ENCODE results near the gene SERPINB10. TPM values are rescaled to one million over a fixed set of nuclear protein-coding genes. Genes with fewer than 3 reads are reported as not detected.

SERPINB10 gene
- total RNA-seq, 4 donors from 2014 or later: 0.22 TPM; not detected in 3

- Histone ChIP-seq H3K4me1 (no peaks in the 10 kb centered on the region), H3K27ac (no peak overlapping the region), H3K36me3 (no peaks in the 10 kb centered on the region), H3K4me3 (no peak overlapping the region), H3K27me3 (no peaks in the 10 kb centered on the region), H3K9me3 (no peaks in the 10 kb centered on the region)
- TF ChIP-seq CTCF (IDR thresholded peaks at IDR 0.05) (no peak), POLR2A (IDR thresholded peaks at IDR 0.05) (no peak), EP300 (IDR thresholded peaks at IDR 0.05) (no peak)
- no peak for DNase-seq (ENCODE audit: low spot score in 2 of 2)
- 35 to 45% methylated on average over 4 of the region's 4 CpGs for WGBS, 2 donors
Measured at GRCh38 chr18:63897072-63897471, 10.7 kb upstream of the SERPINB10 start.

- TF ChIP-seq POLR2A (IDR thresholded peaks at IDR 0.05): no peak
- TF ChIP-seq EP300 (IDR thresholded peaks at IDR 0.05): no peak
- no peak for TF ChIP-seq CTCF (IDR thresholded peaks at IDR 0.05)
- no peak for DNase-seq (ENCODE audit: low spot score in 2 of 2)
- H3K9me3 ChIP-seq: no peaks in the 10 kb centered on the region
- H3K36me3 ChIP-seq: no peaks in the 10 kb centered on the region
- no peaks in the 10 kb centered on the region for H3K4me1 ChIP-seq
- H3K4me3 ChIP-seq: no peak overlapping the region
- H3K27me3 ChIP-seq: no peaks in the 10 kb centered on the region
- H3K27ac ChIP-seq: no peak overlapping the region
Measured at GRCh38 chr18:63899206-63899605, 8.6 kb upstream of the SERPINB10 start.

GRCh38 chr18:63903851-63904570 lies 3.7 kb upstream of the SERPINB10 start:
- H3K4me3 ChIP-seq: no peak overlapping the region
- H3K27me3 ChIP-seq: no peaks in the 10 kb centered on the region
- DNase-seq (ENCODE audit: low spot score in 2 of 2): no peak
- H3K9me3 ChIP-seq: no peaks in the 10 kb centered on the region
- WGBS, 2 donors: 89 to 100% methylated on average over 1 of the region's 1 CpG
- TF ChIP-seq CTCF (IDR thresholded peaks at IDR 0.05): no peak
- H3K27ac ChIP-seq: no peak overlapping the region
- no peaks in the 10 kb centered on the region for H3K4me1 ChIP-seq
- H3K36me3 ChIP-seq: no peaks in the 10 kb centered on the region

- no peaks in the 10 kb centered on the region for H3K4me1 ChIP-seq
- H3K4me3 ChIP-seq: no peak overlapping the region
- no peaks in the 10 kb centered on the region for H3K9me3 ChIP-seq
- DNase-seq (ENCODE audit: low spot score in 2 of 2): no peak
- no peaks in the 10 kb centered on the region for H3K36me3 ChIP-seq
- no peak overlapping the region for H3K27ac ChIP-seq
- no peaks in the 10 kb centered on the region for H3K27me3 ChIP-seq
- 66 to 73% methylated on average over 1 of the region's 1 CpG for WGBS, 2 donors
- TF ChIP-seq EP300 (IDR thresholded peaks at IDR 0.05) (no peak), CTCF (IDR thresholded peaks at IDR 0.05) (no peak), POLR2A (IDR thresholded peaks at IDR 0.05) (no peak)
Measured at GRCh38 chr18:63904694-63905093, 3.1 kb upstream of the SERPINB10 start.

GRCh38 chr18:63905361-63905760 lies 2.4 kb upstream of the SERPINB10 start:
- no peak for DNase-seq (ENCODE audit: low spot score in 2 of 2)
- Histone ChIP-seq H3K27ac (no peak overlapping the region), H3K36me3 (no peaks in the 10 kb centered on the region), H3K4me1 (no peaks in the 10 kb centered on the region), H3K4me3 (no peak overlapping the region), H3K9me3 (no peaks in the 10 kb centered on the region), H3K27me3 (no peaks in the 10 kb centered on the region)
- WGBS, 2 donors: 92 to 93% methylated on average over 2 of the region's 2 CpGs
- TF ChIP-seq POLR2A (IDR thresholded peaks at IDR 0.05) (no peak), CTCF (IDR thresholded peaks at IDR 0.05) (no peak), EP300 (IDR thresholded peaks at IDR 0.05) (no peak)
